Muscle layer of duodenum (tissue), 2 donors: ENCODE data around the gene TBC1D25.

Source experiments
- H3K27ac ChIP-seq: one replicate; pipeline ENCODE4 v1.7.0; 2013; ENCODE audit warnings: mild to moderate bottlenecking, low read length
- H3K27me3 ChIP-seq: one replicate; pipeline ENCODE4 v1.7.0; 2013; ENCODE audit warnings: low read depth, mild to moderate bottlenecking, control low read depth, low read length
- H3K36me3 ChIP-seq, 2 donors: one replicate each; pipeline ENCODE4 v1.7.0; 2013; ENCODE audit warnings: low read length in 2 of 2, control low read depth in 1 of 2, mild to moderate bottlenecking in 1 of 2; ENCODE audit not compliant: insufficient read depth in 2 of 2, control insufficient read depth in 1 of 2
- H3K4me1 ChIP-seq, 2 donors: one replicate each; pipeline ENCODE4 v1.7.0; 2013; ENCODE audit warnings: low read length in 2 of 2, mild to moderate bottlenecking in 2 of 2, control low read depth in 1 of 2, moderate library complexity in 1 of 2; ENCODE audit not compliant: insufficient read depth in 2 of 2, control insufficient read depth in 1 of 2
- H3K4me3 ChIP-seq, 2 donors: one replicate each; pipeline ENCODE4 v1.7.0; 2013; ENCODE audit warnings: low read length in 2 of 2, low read depth in 1 of 2, mild to moderate bottlenecking in 1 of 2
- H3K9me3 ChIP-seq, 2 donors: one replicate each; pipeline ENCODE4 v1.7.0; 2013; ENCODE audit warnings: low read length in 2 of 2, control low read depth in 1 of 2, mild to moderate bottlenecking in 1 of 2; ENCODE audit not compliant: control insufficient read depth in 1 of 2
- donor health status: healthy.

The TBC1D25 gene, protein sequence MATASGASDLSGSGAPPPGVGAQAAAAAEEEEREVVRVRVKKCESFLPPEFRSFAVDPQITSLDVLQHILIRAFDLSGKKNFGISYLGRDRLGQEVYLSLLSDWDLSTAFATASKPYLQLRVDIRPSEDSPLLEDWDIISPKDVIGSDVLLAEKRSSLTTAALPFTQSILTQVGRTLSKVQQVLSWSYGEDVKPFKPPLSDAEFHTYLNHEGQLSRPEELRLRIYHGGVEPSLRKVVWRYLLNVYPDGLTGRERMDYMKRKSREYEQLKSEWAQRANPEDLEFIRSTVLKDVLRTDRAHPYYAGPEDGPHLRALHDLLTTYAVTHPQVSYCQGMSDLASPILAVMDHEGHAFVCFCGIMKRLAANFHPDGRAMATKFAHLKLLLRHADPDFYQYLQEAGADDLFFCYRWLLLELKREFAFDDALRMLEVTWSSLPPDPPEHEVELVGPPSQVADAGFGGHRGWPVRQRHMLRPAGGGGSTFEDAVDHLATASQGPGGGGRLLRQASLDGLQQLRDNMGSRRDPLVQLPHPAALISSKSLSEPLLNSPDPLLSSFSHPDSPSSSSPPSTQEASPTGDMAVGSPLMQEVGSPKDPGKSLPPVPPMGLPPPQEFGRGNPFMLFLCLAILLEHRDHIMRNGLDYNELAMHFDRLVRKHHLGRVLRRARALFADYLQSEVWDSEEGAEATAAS

GRCh38 chrX:48539345-48540027 is at the start of gene TBC1D25:
Gene TBC1D25, plus strand, starts transcription at chrX:48539714. Its CDS starts 84 bp downstream, at chrX:48539798.
- no peaks in the 10 kb centered on the region for H3K36me3 ChIP-seq
- no peaks in the 10 kb centered on the region for H3K27me3 ChIP-seq
- peak within 1 kb of the TSS; percentile 60 for H3K27ac ChIP-seq
- H3K9me3 ChIP-seq: no peaks in the 10 kb centered on the region
- peaks cover 3 to 4% of the 10 kb centered on the region in 2 donors for H3K4me1 ChIP-seq
- H3K4me3 ChIP-seq: peak within 1 kb of the TSS; percentile 61 to 68

DNA sequence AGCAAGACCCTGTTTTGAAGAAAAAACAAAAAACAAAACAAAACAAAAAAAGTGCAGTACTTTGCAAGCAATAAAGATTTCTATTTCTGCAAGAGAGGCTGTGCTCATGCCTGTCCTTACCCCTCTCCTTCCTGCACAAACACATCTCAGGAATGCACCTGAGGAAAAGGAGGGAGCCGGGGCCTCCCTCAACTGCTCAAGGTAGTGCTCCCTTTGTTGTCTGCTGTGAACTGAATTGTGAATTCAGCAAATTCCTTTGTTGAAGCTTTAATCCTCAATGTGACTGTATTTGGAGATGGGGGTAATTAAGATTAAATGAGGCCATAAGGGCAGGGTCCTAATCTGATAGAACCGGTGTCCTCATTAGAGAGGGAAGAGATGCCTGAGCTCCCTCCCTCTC is 49.6 kb upstream of the TBC1D25 start:
- peaks cover 0 to 3% of the 10 kb centered on the region in 2 donors for H3K36me3 ChIP-seq
- no peaks in the 10 kb centered on the region for H3K27me3 ChIP-seq
- no peaks in the 10 kb centered on the region for H3K4me1 ChIP-seq
- H3K9me3 ChIP-seq: no peaks in the 10 kb centered on the region
- H3K4me3 ChIP-seq: no peak overlapping the region
- no peak overlapping the region for H3K27ac ChIP-seq

DNA sequence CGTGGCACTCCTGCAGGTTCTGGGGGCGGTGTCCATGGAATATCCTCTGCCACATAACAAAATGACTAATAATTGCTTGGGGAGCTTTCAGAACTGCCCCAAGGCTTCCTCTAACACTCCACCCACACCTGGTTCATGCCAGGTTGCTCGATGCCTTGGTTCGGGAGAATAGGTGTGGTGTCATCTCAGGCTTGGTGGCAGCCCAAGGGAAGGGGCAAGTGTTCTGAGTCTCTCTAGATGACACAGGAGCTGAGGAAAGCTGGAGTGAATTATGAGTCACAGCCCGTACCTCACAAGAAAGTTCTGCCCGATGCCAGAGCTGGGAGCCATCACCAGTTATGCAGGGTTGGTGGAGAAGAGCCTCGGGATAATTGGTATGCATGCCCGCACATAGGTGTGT is 48.9 kb upstream of the TBC1D25 start:
- Histone ChIP-seq H3K27ac (no peak overlapping the region), H3K9me3 (no peaks in the 10 kb centered on the region), H3K4me3 (no peak overlapping the region), H3K36me3 (peaks cover 0 to 3% of the 10 kb centered on the region in 2 donors), H3K27me3 (no peaks in the 10 kb centered on the region), H3K4me1 (no peaks in the 10 kb centered on the region)

DNA sequence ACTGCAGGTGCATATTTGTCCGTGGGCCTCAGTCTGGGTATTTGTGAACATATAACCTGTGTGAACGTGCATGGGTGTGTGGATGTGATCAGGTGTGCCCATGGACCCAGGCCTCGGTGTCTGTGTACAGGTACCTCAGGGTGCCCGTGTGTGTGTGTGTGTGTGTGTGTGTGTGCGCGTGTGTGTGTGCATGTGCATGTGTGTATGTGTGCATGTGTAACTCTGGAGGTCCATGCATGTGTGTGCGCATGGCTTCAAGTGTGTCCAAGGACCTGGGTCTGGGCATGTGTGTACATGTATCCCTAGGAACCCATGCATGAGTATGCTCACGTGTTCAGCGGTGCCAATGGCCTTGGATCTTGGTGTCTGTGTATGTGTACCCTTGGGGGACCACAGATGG is 47.7 kb upstream of the TBC1D25 start:
- Histone ChIP-seq H3K4me1 (no peaks in the 10 kb centered on the region), H3K27me3 (no peaks in the 10 kb centered on the region), H3K36me3 (peaks cover 0 to 3% of the 10 kb centered on the region in 2 donors), H3K9me3 (no peaks in the 10 kb centered on the region), H3K4me3 (no peak overlapping the region), H3K27ac (no peak overlapping the region)

- Histone ChIP-seq H3K4me1 (no peaks in the 10 kb centered on the region), H3K9me3 (no peaks in the 10 kb centered on the region), H3K27ac (no peak overlapping the region), H3K4me3 (no peak overlapping the region), H3K36me3 (peaks cover 0 to under 1% of the 10 kb centered on the region in 2 donors), H3K27me3 (no peaks in the 10 kb centered on the region)
These were observed 47.1 kb upstream of the TBC1D25 start for GRCh38 chrX:48492293-48492910.

- Histone ChIP-seq H3K27ac (no peak overlapping the region), H3K27me3 (no peaks in the 10 kb centered on the region), H3K9me3 (no peaks in the 10 kb centered on the region), H3K4me3 (no peak overlapping the region), H3K36me3 (no peaks in the 10 kb centered on the region), H3K4me1 (no peaks in the 10 kb centered on the region)
These were observed 45.6 kb upstream of the TBC1D25 start for GRCh38 chrX:48493890-48494364.

- no peaks in the 10 kb centered on the region for H3K9me3 ChIP-seq
These were observed 42.9 kb upstream of the TBC1D25 start for GRCh38 chrX:48496660-48497059.

GRCh38 chrX:48497871-48498270 is 41.6 kb upstream of the TBC1D25 start:
- H3K27me3 ChIP-seq: no peaks in the 10 kb centered on the region

More at GRCh38 chrX:48496660-48497059, 42.9 kb upstream of the TBC1D25 start:
- Histone ChIP-seq H3K27ac (no peak overlapping the region), H3K27me3 (no peaks in the 10 kb centered on the region), H3K36me3 (no peaks in the 10 kb centered on the region), H3K4me3 (no peak overlapping the region), H3K4me1 (no peaks in the 10 kb centered on the region)

DNA sequence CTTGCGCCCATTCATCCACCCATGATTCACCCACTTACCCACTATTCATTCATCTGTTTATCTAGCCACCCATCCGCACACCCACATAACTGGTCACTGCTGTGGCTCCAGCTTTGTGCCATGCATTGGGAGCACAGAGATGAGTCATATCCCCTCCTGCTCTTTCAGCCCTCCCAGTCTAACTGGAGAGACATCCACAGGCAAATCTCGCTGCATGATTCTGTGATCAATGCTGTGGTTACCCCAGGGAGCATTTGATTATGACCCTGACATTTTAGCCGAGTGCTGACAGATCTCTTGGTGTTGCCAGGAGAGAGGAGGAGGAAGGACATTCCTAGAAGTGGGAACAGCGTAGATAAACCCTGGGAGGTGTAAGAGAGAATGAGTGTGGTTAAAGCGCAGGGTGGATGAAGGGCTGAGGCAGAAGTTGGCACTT is 41.1 kb upstream of the TBC1D25 start:
- H3K27ac ChIP-seq: no peak overlapping the region
- no peaks in the 10 kb centered on the region for H3K27me3 ChIP-seq
- H3K9me3 ChIP-seq: no peaks in the 10 kb centered on the region
- no peak overlapping the region for H3K4me3 ChIP-seq
- H3K4me1 ChIP-seq: no peaks in the 10 kb centered on the region
- no peaks in the 10 kb centered on the region for H3K36me3 ChIP-seq

More at GRCh38 chrX:48497871-48498270, 41.6 kb upstream of the TBC1D25 start:
- Histone ChIP-seq H3K36me3 (no peaks in the 10 kb centered on the region), H3K4me1 (no peaks in the 10 kb centered on the region), H3K27ac (no peak overlapping the region), H3K9me3 (no peaks in the 10 kb centered on the region), H3K4me3 (no peak overlapping the region)

DNA sequence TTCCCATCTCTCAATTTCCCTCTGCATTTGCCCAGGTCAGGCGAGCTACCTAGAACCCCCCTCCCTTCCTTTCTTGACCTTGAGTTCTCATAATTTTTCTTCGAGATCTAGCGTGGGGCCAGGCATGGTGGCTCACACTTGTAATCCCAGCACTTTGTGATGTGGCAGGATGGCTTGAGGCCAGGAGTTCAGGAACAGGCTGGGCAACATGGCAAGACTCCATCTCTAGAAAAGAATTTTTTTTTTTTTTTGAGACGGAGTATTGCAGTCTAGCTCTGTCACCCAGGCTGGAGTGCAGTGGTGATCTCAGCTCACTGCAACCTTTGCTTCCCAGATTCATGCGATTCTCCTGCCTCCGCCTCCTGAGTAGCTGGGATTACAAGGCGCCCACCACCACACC is 35.3 kb upstream of the TBC1D25 start:
- H3K4me3 ChIP-seq: no peak overlapping the region
- no peaks in the 10 kb centered on the region for H3K27me3 ChIP-seq
- no peaks in the 10 kb centered on the region for H3K9me3 ChIP-seq
- no peak overlapping the region for H3K27ac ChIP-seq
- peaks cover 0 to under 1% of the 10 kb centered on the region in 2 donors for H3K4me1 ChIP-seq
- no peaks in the 10 kb centered on the region for H3K36me3 ChIP-seq

DNA sequence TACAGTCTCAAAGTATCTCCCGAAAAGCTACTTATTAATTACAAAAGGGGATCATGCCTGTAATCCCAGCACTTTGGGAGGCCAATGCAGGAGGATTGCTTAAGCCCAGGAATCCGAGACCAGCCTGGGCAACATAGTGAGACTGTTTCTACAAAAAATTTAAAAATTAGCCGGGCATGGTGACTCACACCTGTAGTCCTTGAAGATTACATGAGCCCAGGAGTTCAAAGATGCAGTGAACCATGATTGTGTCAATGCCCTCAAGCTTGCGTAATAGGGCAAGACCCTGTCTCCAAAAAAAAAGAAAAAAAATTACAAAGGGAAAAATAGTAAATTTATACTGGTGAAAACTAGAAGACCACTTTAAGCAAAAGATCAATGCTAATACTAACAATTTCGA is 34.0 kb upstream of the TBC1D25 start:
- no peak overlapping the region for H3K4me3 ChIP-seq
- no peaks in the 10 kb centered on the region for H3K36me3 ChIP-seq
- no peaks in the 10 kb centered on the region for H3K9me3 ChIP-seq
- H3K27ac ChIP-seq: no peak overlapping the region
- H3K4me1 ChIP-seq: peaks cover 0 to 8% of the 10 kb centered on the region in 2 donors
- H3K27me3 ChIP-seq: no peaks in the 10 kb centered on the region
